B cell (primary cell): ENCODE results near the gene PMP22. TPM values are rescaled to one million over a fixed set of nuclear protein-coding genes. Genes with fewer than 3 reads are reported as not detected.

Experiments used
- ATAC-seq: fragments of 200-7000 bp; cut with Tn5 transposase; one replicate; pipeline ENCODE4 v1.10.0; 2021; ENCODE audit warnings: low read depth, mild to moderate bottlenecking, moderate number of reproducible peaks, moderate library complexity
- CTCF ChIA-PET: fragments of 350-600 bp; sonication (Branson Sonifier 250); formaldehyde crosslinking; loops from one replicate; lab custom pipeline; 2021; ENCODE audit warnings: antibody characterized with exemption, inconsistent platforms; lab: Charles Lee
- POLR2A ChIA-PET: fragments of 350-600 bp; sonication (Branson Sonifier 250); formaldehyde crosslinking; loops from one replicate; lab custom pipeline; 2021; ENCODE audit warnings: antibody characterized with exemption; lab: Charles Lee
- DNase-seq: peaks from one replicate; pipeline ENCODE4 v3.0.0; 2013
- H2AFZ ChIP-seq: 2 replicates; pipeline ENCODE4 v1.6.1; 2012; ENCODE audit warnings: mild to moderate bottlenecking, low read depth, low read length; ENCODE audit not compliant: insufficient read depth, poor library complexity, severe bottlenecking
- H3K27ac ChIP-seq, 2 donors: 1 replicate in 1 of 2; 2 replicates in 1 of 2; pipeline ENCODE4 v1.5.1; 2012 to 2013; ENCODE audit warnings: low read length in 2 of 2, mild to moderate bottlenecking in 2 of 2, moderate library complexity in 1 of 2
- H3K27me3 ChIP-seq, 4 experiments: fragments of 200-600 bp in 1 of 4; sonication (generic) in 1 of 4; replicated peaks in 1 of 4; 1 replicate in 2 of 4; 2 replicates in 2 of 4; pipeline versions ENCODE4 v1.6.1 to v1.7.0; 2013 to 2016; ENCODE audit warnings: low read length in 3 of 4, mild to moderate bottlenecking in 2 of 4, mixed read lengths in 1 of 4, moderate library complexity in 1 of 4; ENCODE audit not compliant: insufficient read depth in 4 of 4, control insufficient read depth in 3 of 4; ENCODE audit errors: control extremely low read depth in 1 of 4
- H3K36me3 ChIP-seq, 2 experiments: replicated peaks in 1 of 2; 1 replicate in 1 of 2; 2 replicates in 1 of 2; pipeline versions ENCODE4 v1.6.1 to v1.7.1; 2013; ENCODE audit warnings: low read length in 1 of 2; ENCODE audit not compliant: insufficient read depth in 2 of 2, control insufficient read depth in 1 of 2; ENCODE audit errors: control extremely low read depth in 1 of 2, extremely low read depth in 1 of 2
- H3K4me1 ChIP-seq, 2 donors: fragments of 200-600 bp in 1 of 2; sonication (generic) in 1 of 2; 1 replicate in 1 of 2; 2 replicates in 1 of 2; pipeline versions ENCODE4 v1.5.1 to v1.6.1; 2013 to 2017; ENCODE audit warnings: low read length in 2 of 2; ENCODE audit not compliant: control insufficient read depth in 2 of 2, insufficient read depth in 2 of 2
- H3K4me2 ChIP-seq: replicated peaks from 2 replicates; pipeline ENCODE3; 2012; ENCODE audit warnings: mild to moderate bottlenecking, low read depth, low read length; ENCODE audit not compliant: poor library complexity, severe bottlenecking
- H3K4me3 ChIP-seq, 5 experiments: fragments of 200-600 bp in 1 of 5; sonication (generic) in 1 of 5; 1 replicate in 3 of 5; 2 replicates in 2 of 5; pipeline versions ENCODE4 v1.5.1 to v1.7.0; 2011 to 2016; ENCODE audit warnings: low read length in 4 of 5, mild to moderate bottlenecking in 4 of 5, low read depth in 2 of 5, control low read depth in 1 of 5, moderate library complexity in 1 of 5; ENCODE audit not compliant: insufficient read depth in 1 of 5; ENCODE audit errors: control extremely low read depth in 1 of 5, extremely low read depth in 1 of 5
- H3K79me2 ChIP-seq: fragments of 200-600 bp; sonication (generic); one replicate; pipeline ENCODE4 v1.6.0; 2016; ENCODE audit warnings: low read length; ENCODE audit not compliant: control insufficient read depth, insufficient read depth
- H3K9ac ChIP-seq: fragments of 200-600 bp; sonication (generic); 2 replicates; pipeline ENCODE4 v1.6.1; 2017; ENCODE audit warnings: mild to moderate bottlenecking, low read length, moderate library complexity
- H3K9me3 ChIP-seq, 3 donors: one replicate each; pipeline versions ENCODE4 v1.6.1 to v1.7.1; 2013; ENCODE audit warnings: low read length in 2 of 3; ENCODE audit not compliant: control insufficient read depth in 2 of 3, insufficient read depth in 1 of 3; ENCODE audit errors: control extremely low read depth in 1 of 3
- H4K20me1 ChIP-seq: 2 replicates; pipeline ENCODE4 v1.6.0; 2012; ENCODE audit warnings: mild to moderate bottlenecking, low read length; ENCODE audit not compliant: insufficient read depth, control insufficient read depth, poor library complexity, severe bottlenecking
- H3K27ac Mint-ChIP-seq: one replicate; pipeline ENCODE4 v1.8.0; 2021; ENCODE audit warnings: mixed read lengths
- H3K27me3 Mint-ChIP-seq: one replicate; pipeline ENCODE4 v1.8.0; 2021; ENCODE audit warnings: mixed read lengths
- H3K4me1 Mint-ChIP-seq: one replicate; pipeline ENCODE4 v1.8.0; 2021; ENCODE audit warnings: mixed read lengths
- H3K4me3 Mint-ChIP-seq: one replicate; pipeline ENCODE4 v1.8.0; 2021; ENCODE audit warnings: mixed read lengths
- H3K9me3 Mint-ChIP-seq: one replicate; pipeline ENCODE4 v1.8.0; 2022; ENCODE audit warnings: mixed read lengths; ENCODE audit not compliant: insufficient read depth
- EZH2 ChIP-seq: IDR thresholded peaks from 2 replicates; pipeline ENCODE4 v1.6.1; 2012; ENCODE audit warnings: borderline replicate concordance, low read depth, mild to moderate bottlenecking, moderate library complexity, low read length; ENCODE audit not compliant: insufficient read depth, poor library complexity, severe bottlenecking
- WGBS: methylation state at CpG from one replicate; pipeline ENCODE4 v1.1.5; 2013; ENCODE audit warnings: missing lambda C conversion rate; ENCODE audit not compliant: insufficient coverage; 5-methylcytosine and 5-hydroxymethylcytosine counted together
- intact Hi-C: fragments of 100-400 bp; cut with micrococcal nuclease; formaldehyde crosslinking; loops from one replicate; pipeline ENCODE4 v1.10.0; 2022
- polyA minus RNA-seq: library from RNA; depleted of rRNA, polyadenylated mRNA; stranded (reverse); fragments of >200 nt; gene quantifications from 2 replicates; pipeline ENCODE4 v1.2.3, GENCODE V29; 2012
- polyA plus RNA-seq: library from polyadenylated mRNA; depleted of rRNA; stranded (reverse); fragments of >200 nt; gene quantifications from 2 replicates; pipeline ENCODE4 v1.2.3, GENCODE V29; 2012
- total RNA-seq, 2 donors: library from RNA; stranded (reverse); fragments of 120-200 nt in 1 of 2; gene quantifications; 1 replicate in 1 of 2; 2 replicates in 1 of 2; pipeline versions ENCODE4 v1.2.3 to v1.2.4, GENCODE V29; 2013 to 2022
- TF ChIP-seq, protein P1 (sequence below): fragments of 200-600 bp; IDR thresholded peaks from one replicate; pipeline ENCODE4 v1.8.0; 2022; ENCODE audit warnings: antibody characterized with exemption, mild to moderate bottlenecking

The PMP22 gene
- 0.34 and 0.71 TPM in 2 replicates for total RNA-seq
- 3.6 TPM for total RNA-seq (2013)
- 0.06 TPM in 1 of 2 replicates, not detected in the other for polyA plus RNA-seq
- polyA minus RNA-seq = 0.86 TPM in 1 of 2 replicates, not detected in the other

DNA sequence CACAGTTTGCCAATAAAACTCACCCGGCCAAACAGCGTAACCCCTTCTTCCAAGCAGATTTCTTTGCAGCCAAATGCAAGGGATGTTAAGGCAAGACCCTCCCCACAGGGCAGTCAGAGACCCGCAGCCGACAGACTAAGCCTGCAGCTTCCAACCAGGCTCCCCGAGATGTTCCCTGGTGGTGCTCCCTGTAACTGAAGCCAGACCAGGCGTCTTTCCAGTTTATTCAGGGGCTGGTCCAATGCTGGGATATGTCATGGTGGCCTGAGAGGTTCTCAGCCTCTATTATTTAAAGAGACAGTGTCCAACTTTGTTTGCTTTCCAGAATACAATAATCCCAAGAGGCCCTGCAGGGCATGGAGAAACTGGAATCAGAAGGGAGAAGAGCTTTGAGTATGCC lies at the start of gene PMP22:
TSS of gene PMP22 (minus strand) at position 196 of the 400 bp plus-strand sequence. CDS start 4,599 bp downstream, outside the sequence.
- ChIA-PET CTCF (interaction anchor here (1.0 to 1.6 kb wide), 2 partner anchors 8 to 1668 kb away, joined by 3 read pairs; no protein-coding TSS in a partner anchor), POLR2A (no interaction called here)
- H3K4me3 Mint-ChIP-seq = no peak within 1 kb of the TSS
- DNase-seq = no peak
- H3K9ac ChIP-seq = no peak within 1 kb of the TSS
- no peak within 1 kb of the TSS for H3K27ac ChIP-seq
- H3K4me1 ChIP-seq = peaks cover 9 to 10% of the 10 kb centered on the region in 2 donors
- H3K4me1 Mint-ChIP-seq = peaks cover 10% of the 10 kb centered on the region
- peaks cover 0 to 31% (median 16%) of the 10 kb centered on the region in 4 experiments for H3K27me3 ChIP-seq
- no peaks in the 10 kb centered on the region for H3K36me3 ChIP-seq
- no peaks in the 10 kb centered on the region for H3K9me3 Mint-ChIP-seq
- H3K27me3 Mint-ChIP-seq = peaks cover 49% of the 10 kb centered on the region
- H4K20me1 ChIP-seq = no peaks in the 10 kb centered on the region
- peaks cover 0 to 9% (median 0%) of the 10 kb centered on the region in 3 donors for H3K9me3 ChIP-seq
- H3K79me2 ChIP-seq = no peaks in the 10 kb centered on the region
- no peak within 1 kb of the TSS for H3K4me2 ChIP-seq
- no peak within 1 kb of the TSS for H2AFZ ChIP-seq
- H3K4me3 ChIP-seq = no peak within 1 kb of the TSS
- 89% methylated on average over 6 of the region's 6 CpGs for WGBS
- no peak for ATAC-seq
- TF ChIP-seq, protein P1, sequence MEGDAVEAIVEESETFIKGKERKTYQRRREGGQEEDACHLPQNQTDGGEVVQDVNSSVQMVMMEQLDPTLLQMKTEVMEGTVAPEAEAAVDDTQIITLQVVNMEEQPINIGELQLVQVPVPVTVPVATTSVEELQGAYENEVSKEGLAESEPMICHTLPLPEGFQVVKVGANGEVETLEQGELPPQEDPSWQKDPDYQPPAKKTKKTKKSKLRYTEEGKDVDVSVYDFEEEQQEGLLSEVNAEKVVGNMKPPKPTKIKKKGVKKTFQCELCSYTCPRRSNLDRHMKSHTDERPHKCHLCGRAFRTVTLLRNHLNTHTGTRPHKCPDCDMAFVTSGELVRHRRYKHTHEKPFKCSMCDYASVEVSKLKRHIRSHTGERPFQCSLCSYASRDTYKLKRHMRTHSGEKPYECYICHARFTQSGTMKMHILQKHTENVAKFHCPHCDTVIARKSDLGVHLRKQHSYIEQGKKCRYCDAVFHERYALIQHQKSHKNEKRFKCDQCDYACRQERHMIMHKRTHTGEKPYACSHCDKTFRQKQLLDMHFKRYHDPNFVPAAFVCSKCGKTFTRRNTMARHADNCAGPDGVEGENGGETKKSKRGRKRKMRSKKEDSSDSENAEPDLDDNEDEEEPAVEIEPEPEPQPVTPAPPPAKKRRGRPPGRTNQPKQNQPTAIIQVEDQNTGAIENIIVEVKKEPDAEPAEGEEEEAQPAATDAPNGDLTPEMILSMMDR = no peak
- TF ChIP-seq EZH2 = no peak
- intact Hi-C loops = no loop called here
- no peak within 1 kb of the TSS for H3K27ac Mint-ChIP-seq

DNA sequence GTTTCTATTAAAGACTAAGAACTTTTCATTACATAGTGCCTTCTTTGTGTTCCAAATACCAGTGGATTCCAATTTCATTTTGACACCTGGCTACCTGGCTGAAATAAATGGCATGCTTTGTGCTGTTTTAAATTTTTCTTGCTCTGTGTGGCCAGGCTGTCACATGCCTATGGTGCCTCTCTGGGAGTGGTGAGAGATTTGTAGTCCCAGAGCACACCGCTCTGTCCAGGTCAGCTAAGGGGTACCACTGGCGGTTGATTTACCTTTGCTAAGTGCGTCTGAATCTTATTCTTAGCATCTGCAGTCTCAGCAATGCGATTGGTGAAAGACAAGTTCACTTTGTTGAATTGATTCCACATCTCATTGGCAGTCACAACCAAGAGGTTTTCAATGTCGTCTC lies 46.9 kb upstream of the PMP22 start:
- H3K9ac ChIP-seq = no peak overlapping the region
- H3K4me3 ChIP-seq = no peak overlapping the region
- TF ChIP-seq EZH2 = no peak
- TF ChIP-seq, protein P1 = no peak
- intact Hi-C loops = no loop called here
- 95% methylated on average over 5 of the region's 5 CpGs for WGBS
- CTCF ChIA-PET = no interaction called here
- H3K27ac Mint-ChIP-seq = no peak overlapping the region
- no peaks in the 10 kb centered on the region for H3K9me3 ChIP-seq
- no peaks in the 10 kb centered on the region for H3K36me3 ChIP-seq
- DNase-seq (no peak), ATAC-seq (no peak)
- peaks cover 0 to 2% (median 0%) of the 10 kb centered on the region in 4 experiments for H3K27me3 ChIP-seq
- no peak overlapping the region for H2AFZ ChIP-seq
- H3K4me1 Mint-ChIP-seq = no peaks in the 10 kb centered on the region
- H3K4me3 Mint-ChIP-seq = no peak overlapping the region
- no peak overlapping the region for H3K27ac ChIP-seq
- no peaks in the 10 kb centered on the region for H3K79me2 ChIP-seq
- H3K27me3 Mint-ChIP-seq = peaks cover 4% of the 10 kb centered on the region
- POLR2A ChIA-PET = no interaction called here
- no peaks in the 10 kb centered on the region for H3K4me1 ChIP-seq
- H3K9me3 Mint-ChIP-seq = no peaks in the 10 kb centered on the region
- H4K20me1 ChIP-seq = no peaks in the 10 kb centered on the region
- H3K4me2 ChIP-seq = no peak overlapping the region
